ENCODE data around the gene TSPAN11.

DNA sequence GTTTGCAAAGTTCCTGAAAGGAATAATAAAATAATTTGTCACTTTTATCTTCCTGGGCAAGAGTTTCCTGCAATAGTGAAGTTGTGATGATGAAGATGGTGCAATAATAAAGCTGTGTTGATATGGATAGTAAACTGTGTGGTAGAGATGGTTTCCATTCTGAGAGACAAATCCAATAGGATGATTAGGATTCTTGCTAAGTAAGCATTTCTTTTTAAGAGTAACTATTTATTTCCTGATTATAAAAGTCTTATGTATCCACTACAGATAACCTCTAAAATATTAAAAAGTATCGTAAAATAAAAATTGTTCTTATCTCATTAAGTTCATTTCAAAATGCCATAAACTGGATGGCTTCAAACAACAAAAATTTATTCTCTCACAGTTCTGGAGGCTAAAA, 28.7 kb downstream of the TSPAN11 start:
- TF ChIP-seq, protein P1, sequence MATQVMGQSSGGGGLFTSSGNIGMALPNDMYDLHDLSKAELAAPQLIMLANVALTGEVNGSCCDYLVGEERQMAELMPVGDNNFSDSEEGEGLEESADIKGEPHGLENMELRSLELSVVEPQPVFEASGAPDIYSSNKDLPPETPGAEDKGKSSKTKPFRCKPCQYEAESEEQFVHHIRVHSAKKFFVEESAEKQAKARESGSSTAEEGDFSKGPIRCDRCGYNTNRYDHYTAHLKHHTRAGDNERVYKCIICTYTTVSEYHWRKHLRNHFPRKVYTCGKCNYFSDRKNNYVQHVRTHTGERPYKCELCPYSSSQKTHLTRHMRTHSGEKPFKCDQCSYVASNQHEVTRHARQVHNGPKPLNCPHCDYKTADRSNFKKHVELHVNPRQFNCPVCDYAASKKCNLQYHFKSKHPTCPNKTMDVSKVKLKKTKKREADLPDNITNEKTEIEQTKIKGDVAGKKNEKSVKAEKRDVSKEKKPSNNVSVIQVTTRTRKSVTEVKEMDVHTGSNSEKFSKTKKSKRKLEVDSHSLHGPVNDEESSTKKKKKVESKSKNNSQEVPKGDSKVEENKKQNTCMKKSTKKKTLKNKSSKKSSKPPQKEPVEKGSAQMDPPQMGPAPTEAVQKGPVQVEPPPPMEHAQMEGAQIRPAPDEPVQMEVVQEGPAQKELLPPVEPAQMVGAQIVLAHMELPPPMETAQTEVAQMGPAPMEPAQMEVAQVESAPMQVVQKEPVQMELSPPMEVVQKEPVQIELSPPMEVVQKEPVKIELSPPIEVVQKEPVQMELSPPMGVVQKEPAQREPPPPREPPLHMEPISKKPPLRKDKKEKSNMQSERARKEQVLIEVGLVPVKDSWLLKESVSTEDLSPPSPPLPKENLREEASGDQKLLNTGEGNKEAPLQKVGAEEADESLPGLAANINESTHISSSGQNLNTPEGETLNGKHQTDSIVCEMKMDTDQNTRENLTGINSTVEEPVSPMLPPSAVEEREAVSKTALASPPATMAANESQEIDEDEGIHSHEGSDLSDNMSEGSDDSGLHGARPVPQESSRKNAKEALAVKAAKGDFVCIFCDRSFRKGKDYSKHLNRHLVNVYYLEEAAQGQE (IDR thresholded peaks at IDR 0.05): no peak
- TF ChIP-seq, protein P2, sequence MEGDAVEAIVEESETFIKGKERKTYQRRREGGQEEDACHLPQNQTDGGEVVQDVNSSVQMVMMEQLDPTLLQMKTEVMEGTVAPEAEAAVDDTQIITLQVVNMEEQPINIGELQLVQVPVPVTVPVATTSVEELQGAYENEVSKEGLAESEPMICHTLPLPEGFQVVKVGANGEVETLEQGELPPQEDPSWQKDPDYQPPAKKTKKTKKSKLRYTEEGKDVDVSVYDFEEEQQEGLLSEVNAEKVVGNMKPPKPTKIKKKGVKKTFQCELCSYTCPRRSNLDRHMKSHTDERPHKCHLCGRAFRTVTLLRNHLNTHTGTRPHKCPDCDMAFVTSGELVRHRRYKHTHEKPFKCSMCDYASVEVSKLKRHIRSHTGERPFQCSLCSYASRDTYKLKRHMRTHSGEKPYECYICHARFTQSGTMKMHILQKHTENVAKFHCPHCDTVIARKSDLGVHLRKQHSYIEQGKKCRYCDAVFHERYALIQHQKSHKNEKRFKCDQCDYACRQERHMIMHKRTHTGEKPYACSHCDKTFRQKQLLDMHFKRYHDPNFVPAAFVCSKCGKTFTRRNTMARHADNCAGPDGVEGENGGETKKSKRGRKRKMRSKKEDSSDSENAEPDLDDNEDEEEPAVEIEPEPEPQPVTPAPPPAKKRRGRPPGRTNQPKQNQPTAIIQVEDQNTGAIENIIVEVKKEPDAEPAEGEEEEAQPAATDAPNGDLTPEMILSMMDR (IDR thresholded peaks at IDR 0.05; ENCODE audit: low read depth, low read length, missing input control): no peak
- TF ChIP-seq YY1 (IDR thresholded peaks at IDR 0.05) (no peak), RAD21 (IDR thresholded peaks at IDR 0.05) (no peak), SP1 (IDR thresholded peaks at IDR 0.05) (no peak), JUND (IDR thresholded peaks at IDR 0.05) (no peak)
- TF ChIP-seq, protein P3, sequence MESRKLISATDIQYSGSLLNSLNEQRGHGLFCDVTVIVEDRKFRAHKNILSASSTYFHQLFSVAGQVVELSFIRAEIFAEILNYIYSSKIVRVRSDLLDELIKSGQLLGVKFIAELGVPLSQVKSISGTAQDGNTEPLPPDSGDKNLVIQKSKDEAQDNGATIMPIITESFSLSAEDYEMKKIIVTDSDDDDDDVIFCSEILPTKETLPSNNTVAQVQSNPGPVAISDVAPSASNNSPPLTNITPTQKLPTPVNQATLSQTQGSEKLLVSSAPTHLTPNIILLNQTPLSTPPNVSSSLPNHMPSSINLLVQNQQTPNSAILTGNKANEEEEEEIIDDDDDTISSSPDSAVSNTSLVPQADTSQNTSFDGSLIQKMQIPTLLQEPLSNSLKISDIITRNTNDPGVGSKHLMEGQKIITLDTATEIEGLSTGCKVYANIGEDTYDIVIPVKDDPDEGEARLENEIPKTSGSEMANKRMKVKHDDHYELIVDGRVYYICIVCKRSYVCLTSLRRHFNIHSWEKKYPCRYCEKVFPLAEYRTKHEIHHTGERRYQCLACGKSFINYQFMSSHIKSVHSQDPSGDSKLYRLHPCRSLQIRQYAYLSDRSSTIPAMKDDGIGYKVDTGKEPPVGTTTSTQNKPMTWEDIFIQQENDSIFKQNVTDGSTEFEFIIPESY (IDR thresholded peaks at IDR 0.05): no peak
